Cortex of kidney (tissue), 1 donor: ENCODE measurements around the gene WNK1.
"Not testable (repeated sequence)": the region's sequence is repeated elsewhere in the genome, so short reads cannot be mapped to it uniquely, and the experiment has no call there.

Experiments used
- DNase-seq: peaks from one replicate; lab custom pipeline; 2025; lab: John Stamatoyannopoulos, UW

WNK1 gene

DNA sequence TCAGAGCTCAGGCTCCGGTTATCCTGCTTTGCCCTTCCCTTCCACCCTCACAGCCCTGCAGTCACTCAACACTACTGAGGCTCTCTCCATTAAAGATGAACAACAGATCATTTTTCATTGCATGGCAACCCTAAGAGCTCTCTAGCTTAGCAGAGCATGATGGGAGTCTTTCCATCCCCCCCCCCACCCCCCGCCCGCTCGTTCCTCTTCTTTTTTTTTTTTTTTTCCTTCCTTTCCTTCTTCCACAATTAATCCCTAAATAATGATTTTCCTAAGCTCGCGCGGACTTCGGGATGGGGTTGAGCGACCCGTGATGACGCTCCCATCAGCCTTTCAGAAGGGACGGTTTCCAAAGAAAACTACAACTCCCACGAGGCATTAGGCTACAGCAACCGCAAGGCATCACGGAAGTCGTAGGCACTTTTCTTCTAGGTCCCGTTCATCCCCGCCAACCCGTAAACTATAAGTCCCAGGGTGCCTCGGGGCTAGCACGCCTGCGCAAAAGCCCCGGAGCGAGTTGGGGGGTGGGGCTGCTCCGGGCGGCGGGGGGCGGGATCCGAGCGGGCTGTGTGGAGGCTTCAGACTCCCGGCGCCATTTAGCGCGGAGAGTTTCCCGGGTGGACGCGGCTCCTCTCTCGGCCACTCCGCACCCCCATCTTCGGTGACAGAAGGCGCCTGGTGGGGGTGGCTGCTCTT lies at the start of gene WNK1:
TSS of gene WNK1 (plus strand) at position 581 of the 696 bp plus-strand sequence. CDS start 987 bp downstream, outside the sequence.
- peak; percentile 28 for DNase-seq

DNA sequence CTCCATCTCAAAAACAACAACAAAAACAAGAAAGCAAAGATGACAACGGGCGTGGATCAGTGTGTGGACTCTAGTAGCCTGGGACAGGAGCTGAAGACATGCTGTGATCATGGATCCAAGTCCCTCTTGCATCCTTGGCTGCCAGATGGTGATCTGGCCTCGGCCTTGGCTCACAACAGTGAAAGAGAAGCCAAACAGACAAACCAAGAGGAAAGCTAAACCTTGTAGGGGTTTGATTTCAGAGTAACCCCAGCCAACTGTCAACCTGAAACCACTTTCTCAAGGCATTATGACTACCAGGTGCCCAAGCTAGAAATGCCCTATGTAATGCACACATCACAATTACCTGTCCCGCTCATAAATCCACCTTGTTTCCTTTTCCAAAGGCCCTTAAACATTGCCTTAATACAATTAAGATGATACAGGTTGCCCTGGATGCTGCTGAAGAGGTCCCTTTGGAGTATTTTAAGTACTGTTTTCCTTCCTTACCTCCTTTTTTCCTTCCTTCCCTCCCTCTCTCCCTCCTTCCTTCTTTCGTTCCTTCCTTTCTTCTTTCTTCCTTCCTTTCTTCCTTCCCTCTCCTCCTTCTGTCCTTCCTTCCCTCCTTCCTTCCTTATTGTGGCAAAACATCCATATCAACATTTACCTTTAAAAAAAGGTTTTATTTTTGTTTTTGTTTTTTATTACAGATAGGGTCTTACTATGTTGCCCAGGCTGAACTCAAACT lies 47.7 kb upstream of the WNK1 start:
- no peak for DNase-seq

DNA sequence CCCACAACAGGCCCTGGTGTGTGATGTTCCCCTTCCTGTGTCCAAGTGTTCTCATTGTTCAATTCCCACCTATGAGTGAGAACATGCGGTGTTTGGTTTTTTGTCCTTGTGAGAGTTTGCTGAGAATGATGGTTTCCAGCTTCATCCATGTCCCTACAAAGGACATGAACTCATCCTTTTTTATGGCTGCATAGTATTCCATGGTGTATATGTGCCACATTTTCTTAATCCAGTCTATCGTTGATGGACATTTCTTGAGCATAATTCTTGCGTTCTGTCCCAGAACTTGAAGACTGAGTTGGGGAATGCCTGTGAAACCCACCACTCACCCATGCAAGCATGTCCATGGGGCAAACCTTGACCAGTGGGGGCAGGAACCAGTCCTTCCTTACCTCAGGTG lies 44.3 kb upstream of the WNK1 start:
- DNase-seq, result not testable (repeated sequence)

DNA sequence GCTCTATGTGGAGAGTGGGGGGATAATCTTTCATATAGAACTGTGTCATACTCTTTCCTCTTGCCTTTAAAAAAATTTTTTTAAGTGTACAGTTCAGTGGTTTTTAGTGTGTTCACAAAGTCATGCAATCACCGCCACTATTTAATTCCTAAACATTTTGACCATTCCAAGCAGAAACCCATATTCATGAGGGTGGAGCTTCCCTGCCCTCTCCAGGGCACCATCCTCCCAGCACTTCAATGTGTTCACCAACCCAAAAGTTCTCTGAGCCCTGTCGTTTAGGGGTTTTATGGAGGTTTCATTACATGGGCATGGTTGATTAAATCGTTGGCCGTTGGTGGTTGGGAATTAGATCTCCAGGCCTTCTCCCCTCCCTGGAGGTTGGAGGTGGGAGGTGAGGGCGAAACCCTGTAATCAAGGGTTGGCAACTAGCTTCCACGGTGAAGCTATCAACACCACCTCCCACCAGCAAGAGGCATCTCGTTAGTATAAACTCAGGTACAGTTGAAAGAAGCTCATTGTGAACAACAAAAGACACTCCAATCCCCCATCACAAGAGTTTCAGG lies 42.8 kb upstream of the WNK1 start:
- no peak for DNase-seq

DNA sequence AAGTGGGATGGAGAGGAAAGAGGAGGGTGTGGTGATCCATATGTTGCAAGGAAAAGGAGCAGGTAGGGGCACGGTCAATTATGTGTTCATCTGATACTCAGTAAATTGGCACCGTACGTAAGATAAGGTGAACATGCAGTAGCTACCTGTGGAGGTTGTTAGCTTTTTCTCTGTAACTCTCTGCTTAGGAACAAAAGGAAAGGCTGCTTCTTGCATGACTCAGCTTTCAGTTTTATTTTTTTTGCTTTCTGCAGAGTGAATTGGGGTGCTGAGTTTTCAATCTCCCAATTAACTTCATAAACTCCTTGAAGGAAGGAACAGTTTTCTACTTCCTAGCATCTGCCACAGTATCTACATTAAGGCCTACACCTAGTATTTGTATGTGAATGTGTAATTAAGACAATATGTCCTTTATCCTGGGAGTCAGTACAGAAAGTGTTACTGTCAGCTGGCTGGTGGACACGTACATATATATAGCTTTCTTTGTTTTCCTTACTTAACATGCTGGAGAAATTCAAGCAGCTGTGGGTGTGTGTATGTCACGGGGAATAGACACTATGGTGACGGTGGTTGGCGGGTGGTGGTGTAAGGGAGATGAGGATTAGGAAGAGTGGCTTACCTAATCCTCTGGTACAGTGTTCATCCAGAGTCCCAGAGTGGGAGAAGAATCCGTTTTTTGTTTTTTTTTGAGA lies 40.1 kb upstream of the WNK1 start:
- no peak for DNase-seq

DNA sequence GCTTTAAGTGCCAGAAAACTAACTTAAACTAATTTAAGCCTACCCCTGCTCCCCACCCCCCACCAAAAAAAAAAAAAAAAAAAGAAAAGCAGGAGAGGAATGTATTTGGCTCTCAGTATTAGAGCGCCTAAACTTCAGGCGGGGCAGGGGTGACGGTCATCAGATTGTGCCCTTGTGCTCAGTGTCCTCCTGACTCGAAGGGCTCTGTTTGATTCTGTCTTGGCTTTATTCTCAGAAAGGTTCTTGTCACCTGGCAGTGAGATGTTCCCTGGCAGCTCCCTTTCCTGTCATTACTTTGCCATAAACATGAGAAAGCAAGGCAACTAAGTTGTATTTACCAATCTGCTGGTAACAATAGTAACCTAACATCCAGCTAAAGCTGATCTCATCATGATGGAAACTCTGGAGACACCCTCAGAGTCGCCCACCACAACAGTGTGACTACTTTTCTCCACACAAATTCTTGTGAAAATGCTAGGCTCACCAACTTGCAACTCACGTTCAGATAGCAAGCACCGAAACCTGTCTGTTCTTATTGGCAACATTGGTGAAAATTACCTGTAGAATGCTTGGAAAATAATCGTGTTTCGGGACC lies 39.0 kb upstream of the WNK1 start:
- no peak for DNase-seq

DNA sequence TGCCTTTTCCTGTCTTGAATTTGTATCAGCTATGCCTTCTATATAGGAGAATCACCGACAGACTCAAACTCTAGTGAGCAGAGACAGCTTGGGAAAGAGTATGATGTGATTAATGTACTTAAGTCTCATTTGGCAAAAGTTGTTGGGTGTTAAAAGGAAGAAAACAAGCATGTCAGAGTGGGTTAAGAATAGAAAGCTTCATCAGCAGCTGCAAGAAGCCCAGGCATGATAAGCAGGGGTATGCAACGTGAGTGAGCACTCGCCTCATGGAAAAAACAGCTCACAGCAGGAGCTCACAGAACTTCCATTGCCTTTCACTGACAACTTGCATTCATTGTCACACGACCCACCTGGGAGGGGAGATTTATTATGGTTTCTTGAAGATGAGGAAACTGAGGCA lies 35.9 kb upstream of the WNK1 start:
- no peak for DNase-seq

DNA sequence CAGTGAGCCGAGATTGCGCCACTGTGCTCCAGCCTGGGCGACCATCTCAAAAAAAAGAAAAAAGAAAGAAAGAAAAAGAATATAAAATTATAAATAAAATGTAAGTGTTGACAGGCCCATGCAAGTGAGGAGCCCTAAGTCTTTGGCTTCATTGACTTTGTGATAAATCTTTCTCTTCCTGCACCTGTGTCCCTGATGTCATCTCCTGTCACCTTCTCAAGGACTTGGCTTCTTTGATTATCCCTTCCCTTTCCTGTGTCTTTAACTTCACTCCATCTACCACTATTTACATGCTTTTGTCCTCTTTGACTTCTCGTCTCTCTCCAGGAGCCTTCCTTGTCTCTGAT lies 33.6 kb upstream of the WNK1 start:
- no peak for DNase-seq

DNA sequence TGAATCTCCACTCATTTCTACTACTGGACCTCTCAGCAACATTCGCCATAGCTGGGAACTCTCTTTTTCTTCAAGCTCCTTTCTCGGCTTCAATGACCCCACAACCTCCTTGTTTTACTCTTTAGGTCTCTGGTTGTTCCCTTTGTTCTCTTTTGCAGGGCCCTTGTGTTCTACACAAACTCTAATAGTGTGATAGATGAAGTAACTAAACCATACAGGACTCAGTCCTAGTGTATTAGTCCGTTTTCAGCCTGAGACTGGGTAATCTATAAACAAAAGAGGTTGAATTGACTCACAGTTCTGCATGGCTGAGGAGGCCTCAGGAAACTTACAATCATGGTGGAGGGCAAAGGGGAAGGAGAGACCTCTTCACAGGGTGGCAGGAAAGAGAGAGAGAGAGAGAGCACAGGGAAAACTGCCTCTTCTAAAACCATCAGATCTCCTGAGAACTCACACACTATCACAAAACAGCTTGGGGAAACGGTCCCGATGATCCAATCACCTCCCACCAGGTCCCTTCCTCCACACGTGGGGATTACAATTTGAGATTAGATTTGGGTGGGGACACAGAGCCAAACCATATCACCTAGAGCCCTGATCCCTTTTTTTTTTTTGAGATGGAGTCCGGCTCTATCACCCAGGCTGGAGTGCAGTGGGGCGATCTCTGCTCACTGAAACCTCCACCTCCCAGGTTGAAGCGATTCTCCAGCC lies 32.0 kb upstream of the WNK1 start:
- no peak for DNase-seq

DNA sequence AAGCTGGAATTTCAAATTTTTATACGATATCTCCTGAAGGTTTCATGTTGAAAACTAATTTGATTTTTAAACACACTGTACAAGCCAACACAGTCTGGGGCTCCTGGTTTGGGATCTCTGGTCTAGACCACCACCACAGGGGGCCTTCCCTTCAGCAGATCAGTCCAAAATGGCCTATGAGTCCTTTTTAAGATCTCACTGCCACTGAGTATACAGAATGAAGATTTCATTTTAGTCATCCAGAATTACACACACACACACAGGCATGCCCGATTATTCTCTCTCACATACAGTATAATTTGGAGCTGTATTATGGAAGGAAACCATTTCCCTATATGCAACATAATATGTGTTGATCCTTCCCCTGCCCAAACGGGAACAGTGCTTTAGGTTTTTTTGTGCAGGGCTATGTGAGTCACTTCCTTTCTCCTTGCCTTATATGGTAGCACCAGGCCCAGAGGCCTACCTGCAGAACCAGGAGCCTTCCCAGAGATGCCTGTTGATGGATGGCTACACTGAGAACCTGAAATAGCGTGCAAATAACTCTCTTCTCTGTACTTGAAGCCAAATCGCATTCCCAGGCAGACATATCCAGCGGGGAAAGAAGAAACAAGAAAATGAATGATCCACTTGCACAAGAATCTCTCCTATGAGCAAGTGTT lies 28.1 kb upstream of the WNK1 start:
- no peak for DNase-seq

DNA sequence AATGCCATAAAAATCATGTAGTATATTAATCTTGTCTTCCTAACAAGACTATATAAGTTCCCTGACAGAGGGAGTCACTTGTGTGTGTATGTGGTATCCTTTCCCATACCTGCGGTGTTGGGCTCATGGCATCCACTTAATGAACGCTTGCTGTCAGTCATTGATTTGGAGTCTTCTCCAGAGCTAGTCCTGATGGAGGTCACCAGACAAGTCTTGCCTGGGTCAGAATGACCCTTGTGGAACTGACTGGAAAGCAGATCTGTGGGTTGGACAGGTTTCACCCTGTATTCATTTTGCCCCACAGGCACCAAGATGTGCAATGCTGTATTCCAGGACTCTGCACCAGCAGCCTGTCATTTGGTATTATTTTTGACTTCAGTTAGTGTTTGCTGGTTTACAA lies 27.3 kb upstream of the WNK1 start:
- DNase-seq, result no peak

DNA sequence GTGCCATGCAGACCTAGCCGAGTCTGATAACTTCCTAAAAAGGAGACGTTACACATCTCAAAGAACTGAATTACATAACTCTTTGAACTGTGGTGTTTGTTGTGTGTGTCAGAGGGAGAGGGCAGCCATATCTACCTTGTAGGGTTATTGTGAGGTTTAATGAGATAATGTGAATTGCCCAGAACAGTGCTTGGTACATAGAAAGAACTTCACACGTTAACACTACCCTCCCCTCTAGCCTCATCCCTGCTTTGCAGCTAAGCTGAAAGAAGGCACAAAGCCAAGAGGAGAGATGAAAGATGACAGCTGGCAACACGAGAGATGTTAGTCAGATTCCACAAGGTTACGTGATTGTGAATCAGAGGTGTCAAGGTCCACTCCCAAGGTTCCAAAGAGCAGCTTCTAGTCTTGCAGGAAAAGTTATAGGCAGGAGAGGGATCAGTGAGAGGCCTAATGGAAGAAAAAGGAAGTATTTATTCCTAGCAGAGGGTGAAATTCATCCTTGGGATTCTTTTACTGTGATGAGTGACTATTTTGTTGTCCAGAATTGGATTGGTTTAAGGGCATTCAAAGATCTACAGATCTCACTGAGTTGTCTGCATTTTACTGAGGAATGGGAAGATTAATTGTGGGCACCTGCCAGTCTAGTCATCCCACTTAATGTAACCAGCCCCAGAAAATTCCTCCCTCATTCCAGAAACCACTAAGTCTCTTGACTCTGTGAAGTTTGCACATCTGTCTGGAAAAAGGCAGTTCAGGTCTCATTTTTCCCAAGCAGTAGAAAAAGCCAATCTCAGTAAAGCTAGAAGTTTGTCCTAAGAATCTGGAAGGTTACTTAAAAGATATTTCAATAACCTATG lies 25.9 kb upstream of the WNK1 start:
- DNase-seq, result no peak

DNA sequence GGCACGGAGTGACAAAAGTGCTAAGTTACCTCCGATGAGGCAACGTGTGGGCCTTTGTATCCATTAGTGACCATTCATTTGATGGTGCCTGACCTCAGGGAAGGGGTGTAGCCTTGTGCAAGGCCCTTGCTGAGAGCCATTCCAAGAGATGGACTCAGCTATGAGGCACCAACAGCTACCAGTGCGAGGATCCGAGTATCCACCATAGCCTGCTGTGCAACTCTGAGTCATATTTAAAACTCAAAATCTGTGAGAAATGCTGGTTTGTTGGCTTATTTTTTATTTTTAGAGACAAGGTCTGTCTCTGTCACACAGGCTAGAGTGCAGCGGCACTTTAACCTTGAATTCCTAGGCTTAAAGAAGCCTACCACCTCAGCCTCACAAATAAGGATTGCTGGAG lies 25.1 kb upstream of the WNK1 start:
- DNase-seq, result no peak

DNA sequence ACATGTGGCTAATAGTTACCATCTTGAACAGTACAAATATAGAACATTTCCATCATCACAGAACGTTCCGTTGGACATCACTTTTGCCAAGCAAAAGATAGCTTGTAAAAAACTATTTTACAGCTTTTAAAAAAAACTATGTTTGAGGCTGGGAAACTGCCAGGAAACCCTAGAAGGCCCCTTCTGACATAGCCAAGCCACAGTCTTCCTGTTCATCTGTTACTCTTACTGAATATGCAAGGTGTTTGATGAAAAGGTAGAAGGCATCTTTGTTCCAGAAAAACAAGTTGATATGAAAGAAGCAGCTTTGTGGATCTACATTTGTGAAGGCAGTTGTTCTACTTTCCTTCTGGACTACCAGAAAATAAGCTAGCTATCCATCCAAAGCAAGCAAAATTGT lies 23.6 kb upstream of the WNK1 start:
- DNase-seq, result no peak

DNA sequence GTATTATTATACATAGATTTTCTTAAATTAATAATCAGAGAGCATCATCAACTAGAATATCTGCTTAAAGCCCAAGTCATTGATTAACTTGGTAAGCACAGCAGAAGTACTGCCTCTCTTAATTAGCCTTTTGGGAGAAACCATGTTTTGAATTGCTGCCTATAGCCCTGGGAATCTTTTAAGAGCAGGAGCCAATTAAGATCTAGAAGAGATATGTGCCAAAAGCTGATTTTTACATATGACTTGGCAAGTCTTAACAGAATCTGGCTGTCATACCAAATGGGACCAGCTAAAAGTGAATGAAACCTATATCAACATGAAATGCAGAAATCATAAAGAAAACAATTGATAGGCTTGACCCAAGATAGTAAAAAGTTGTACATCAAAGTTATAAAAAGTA lies 23.2 kb upstream of the WNK1 start:
- DNase-seq, result no peak

DNA sequence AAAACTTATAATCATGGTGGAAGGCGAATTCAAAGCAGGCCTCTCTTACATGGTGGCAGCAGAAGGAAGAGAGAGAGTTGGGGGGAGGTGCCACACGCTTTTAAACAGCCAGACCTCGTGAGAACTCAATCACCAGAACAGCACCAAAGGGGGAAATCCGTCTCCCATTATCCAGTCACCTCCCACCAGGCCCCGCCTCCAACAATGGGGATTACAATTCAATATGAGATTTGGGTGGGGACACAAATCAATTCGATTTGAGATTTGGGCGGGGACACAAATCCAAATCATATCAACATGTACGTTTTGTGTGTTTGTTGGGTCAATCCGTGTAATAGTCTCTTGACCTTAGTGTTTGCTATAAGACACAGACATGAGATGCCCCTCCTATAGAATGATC lies 21.8 kb upstream of the WNK1 start:
- no peak for DNase-seq

DNA sequence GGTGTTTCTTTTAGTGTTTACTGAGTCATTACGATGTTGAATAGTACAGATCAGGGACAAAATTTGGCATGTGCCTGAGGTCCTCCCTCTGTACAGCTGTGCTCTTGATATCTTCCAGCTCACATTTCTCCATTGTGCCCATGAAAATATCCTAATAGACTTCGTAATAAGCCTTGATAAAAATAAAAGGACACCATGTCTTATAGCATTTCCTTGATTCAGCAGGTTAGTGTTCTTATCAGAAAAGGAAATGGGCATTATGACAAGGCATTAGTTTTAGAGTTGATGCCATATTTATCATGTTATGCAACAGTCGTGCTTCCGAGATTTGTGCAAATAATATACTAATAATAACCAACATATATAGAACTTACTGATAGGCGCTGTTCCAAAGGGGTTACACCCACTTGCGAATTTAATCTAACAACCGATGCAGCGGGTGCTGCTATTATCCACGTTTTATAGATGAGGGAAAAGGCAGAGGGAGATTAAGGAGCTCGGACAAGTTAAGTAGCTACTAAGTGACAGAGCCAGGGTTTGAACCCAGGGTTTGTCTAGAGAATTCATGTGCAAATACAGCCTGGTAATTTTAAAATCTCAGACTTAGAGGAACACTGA lies 15.1 kb upstream of the WNK1 start:
- no peak for DNase-seq

DNA sequence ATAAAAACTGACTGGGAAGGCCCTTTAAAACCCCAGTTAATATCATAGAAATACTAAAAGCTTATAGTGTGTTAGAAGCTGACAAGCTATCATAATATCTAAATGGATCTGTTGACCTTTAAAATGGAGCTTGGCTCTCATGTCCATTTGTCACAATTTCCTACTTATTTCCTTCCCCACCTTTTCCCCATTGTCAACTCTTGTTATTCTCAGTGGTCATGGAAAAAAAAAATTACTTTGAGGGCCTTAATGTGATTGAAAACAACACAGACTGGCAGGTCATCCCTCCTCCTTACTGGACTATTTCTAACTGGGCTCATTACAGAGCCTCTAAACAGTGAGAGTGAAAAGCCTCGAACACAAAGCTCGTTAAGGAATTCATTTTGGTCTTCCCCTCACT lies 13.7 kb upstream of the WNK1 start:
- DNase-seq, result no peak

DNA sequence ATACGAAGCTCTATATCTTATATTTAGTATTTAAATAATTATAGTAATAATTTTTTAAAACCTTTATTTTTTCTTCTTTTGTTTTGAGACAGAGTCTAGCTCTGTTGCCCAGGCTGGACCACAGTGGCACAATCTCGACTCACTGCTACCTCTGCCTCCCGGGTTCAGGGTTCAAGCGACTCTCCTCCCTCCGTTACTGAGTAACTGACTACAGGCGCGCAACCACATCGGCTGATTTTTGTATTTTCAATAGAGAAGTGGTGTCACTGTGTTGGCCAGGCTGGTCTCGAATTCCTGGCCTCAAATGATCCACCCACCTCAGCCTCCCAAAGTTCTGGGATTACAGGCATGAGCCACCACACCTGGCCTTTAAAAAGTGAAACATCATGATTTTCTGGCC lies 13.0 kb upstream of the WNK1 start:
- no peak for DNase-seq

DNA sequence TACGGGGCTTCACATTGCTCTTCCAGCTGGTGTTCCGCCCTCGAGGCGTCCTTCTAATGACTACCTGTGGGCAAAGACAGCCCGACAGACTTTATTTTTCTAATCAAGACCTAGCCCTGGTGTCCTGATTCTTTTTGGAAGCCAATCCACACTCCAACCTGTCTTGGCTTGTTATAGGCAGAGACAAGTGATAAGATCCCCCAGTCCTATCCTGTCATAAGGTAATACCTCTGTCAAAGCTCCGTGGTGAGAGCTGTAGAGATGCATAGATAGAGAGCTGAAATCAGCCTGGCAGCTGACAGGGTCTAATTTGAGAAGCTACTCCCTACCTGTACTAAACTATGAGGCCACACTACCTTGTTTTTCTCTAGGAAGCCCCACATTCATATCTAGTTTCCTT lies 11.5 kb upstream of the WNK1 start:
- DNase-seq, result no peak
